Transverse colon (tissue), 4 donors: Measurements from ENCODE around the gene PKIB. TPM values are rescaled to one million over a fixed set of nuclear protein-coding genes. Genes with fewer than 3 reads are reported as not detected.

Experiments
- DNase-seq: peaks from one replicate; pipeline ENCODE4 v3.0.0-alpha.2; 2019
- H3K27ac ChIP-seq, 4 donors: fragments of 200-600 bp; sonication (generic); 2 replicates each; pipeline ENCODE4 v1.5.1; 2016 to 2018; ENCODE audit warnings: inconsistent platforms in 4 of 4
- H3K27me3 ChIP-seq: fragments of 200-600 bp; sonication (generic); 2 replicates; pipeline ENCODE4 v1.5.1; 2017; ENCODE audit warnings: inconsistent platforms
- H3K36me3 ChIP-seq, 4 donors: fragments of 200-600 bp; sonication (generic); 2 replicates each; pipeline ENCODE4 v1.5.1; 2017 to 2019; ENCODE audit warnings: inconsistent platforms in 4 of 4
- H3K4me1 ChIP-seq, 4 donors: fragments of 200-600 bp; sonication (generic); 2 replicates each; pipeline ENCODE4 v1.5.1; 2017 to 2020; ENCODE audit warnings: inconsistent platforms in 4 of 4
- H3K4me3 ChIP-seq, 4 donors: fragments of 200-600 bp; sonication (generic); 1 replicate in 1 of 4; 2 replicates in 3 of 4; pipeline versions ENCODE4 v1.5.1 to v1.6.1; 2017 to 2019; ENCODE audit warnings: inconsistent platforms in 4 of 4
- H3K9me3 ChIP-seq, 2 donors: fragments of 200-600 bp; sonication (generic); 2 replicates each; pipeline ENCODE4 v1.5.1; 2017 to 2019; ENCODE audit warnings: inconsistent platforms in 2 of 2
- CTCF ChIP-seq, 5 experiments: fragments of 200-600 bp in 3 of 5; fragments of 450-650 bp in 2 of 5; sonication (generic) in 3 of 5; IDR thresholded peaks; 1 replicate in 2 of 5; 2 replicates in 3 of 5; pipeline ENCODE4 v1.5.1; 2016 to 2017; ENCODE audit warnings: antibody characterized with exemption in 5 of 5, inconsistent platforms in 3 of 5, mild to moderate bottlenecking in 2 of 5, moderate library complexity in 1 of 5
- EP300 ChIP-seq: sonication (generic); formaldehyde crosslinking; IDR thresholded peaks from one replicate; pipeline ENCODE4 v1.6.1; 2017; ENCODE audit warnings: antibody characterized with exemption, low read depth
- POLR2A ChIP-seq: fragments of 450-650 bp; IDR thresholded peaks from one replicate; pipeline ENCODE4 v1.6.1; 2016; ENCODE audit warnings: antibody characterized with exemption, mild to moderate bottlenecking, moderate library complexity
- POLR2AphosphoS5 ChIP-seq, 3 donors: sonication (generic); formaldehyde crosslinking; IDR thresholded peaks; one replicate each; pipeline ENCODE4 v1.6.1; 2016; ENCODE audit warnings: antibody characterized with exemption in 3 of 3
- WGBS, 2 donors: methylation state at CpG; one replicate each; pipeline ENCODE4 v1.1.5; 2018; ENCODE audit warnings: low coverage in 1 of 2; 5-methylcytosine and 5-hydroxymethylcytosine counted together
- in situ Hi-C, 4 donors: fragments of 200-750 bp; cut with MboI; loops; one replicate each; pipeline versions ENCODE4 v1.15.0 to v1.15.1; 2017; ENCODE audit warnings: low sequenced_read_pairs in 3 of 4, low pct_ligation_motif_present in 1 of 4, low pct_unique_long_range_greater_than_20kb in 1 of 4
- intact Hi-C: fragments of 100-400 bp; cut with DNase I; formaldehyde crosslinking; loops from one replicate; pipeline ENCODE4 v1.15.1; 2023; ENCODE audit warnings: low total_unique reads
- total RNA-seq, 4 donors: library from RNA; depleted of rRNA; stranded (reverse); fragments of >200 nt; gene quantifications; one replicate each; pipeline ENCODE4 v1.1.0, GENCODE V29; 2016

Gene PKIB
- total RNA-seq, 4 donors from 2014 or later: 45.2 to 163 (median 96.1) TPM

- H3K4me3 ChIP-seq: no peak overlapping the region
- H3K36me3 ChIP-seq: no peaks in the 10 kb centered on the region
- H3K4me1 ChIP-seq: peaks cover 0 to 27% (median 6%) of the 10 kb centered on the region in 4 donors
- in situ Hi-C loops (no loop called here), intact Hi-C loops (no loop called here)
- peaks cover 2 to 5% of the 10 kb centered on the region in 2 donors for H3K9me3 ChIP-seq
- H3K27ac ChIP-seq: no peak overlapping the region
- no peaks in the 10 kb centered on the region for H3K27me3 ChIP-seq
- 74 to 75% methylated on average over 1 of the region's 1 CpG for WGBS, 2 donors
- no peak for DNase-seq
- TF ChIP-seq POLR2AphosphoS5 (IDR thresholded peaks at IDR 0.05) (no peak), CTCF (IDR thresholded peaks at IDR 0.05) (no peak), EP300 (no peak), POLR2A (no peak)
Measured at GRCh38 chr6:122567034-122567433, 43.2 kb upstream of the PKIB start.

GRCh38 chr6:122568350-122568749 is 41.9 kb upstream of the PKIB start:
- intact Hi-C loops: no loop called here
- no peaks in the 10 kb centered on the region for H3K36me3 ChIP-seq
- H3K9me3 ChIP-seq: no peaks in the 10 kb centered on the region
- H3K4me1 ChIP-seq: peaks cover 0 to 27% (median 6%) of the 10 kb centered on the region in 4 donors
- peak overlapping the region; percentile 69 to 85 (median 82) for H3K27ac ChIP-seq
- in situ Hi-C loops: no loop called here
- peak; percentile 23 for DNase-seq
- TF ChIP-seq CTCF (IDR thresholded peaks at IDR 0.05): no peak
- TF ChIP-seq EP300: no peak
- TF ChIP-seq POLR2A: no peak
- TF ChIP-seq POLR2AphosphoS5 (IDR thresholded peaks at IDR 0.05): no peak
- no peaks in the 10 kb centered on the region for H3K27me3 ChIP-seq
- no peak overlapping the region for H3K4me3 ChIP-seq

GRCh38 chr6:122568797-122569221 is 41.4 kb upstream of the PKIB start:
- no peaks in the 10 kb centered on the region for H3K27me3 ChIP-seq
- H3K27ac ChIP-seq: peak overlapping the region; percentile 69 to 85 (median 82)
- DNase-seq: peak; percentile 70
- WGBS, 2 donors: 50% methylated on average over 3 of the region's 3 CpGs; no CpG with 5 or more reads in 1 of the 2 donors
- TF ChIP-seq POLR2A: no peak
- TF ChIP-seq POLR2AphosphoS5 (IDR thresholded peaks at IDR 0.05): no peak
- peak; percentile 3 for TF ChIP-seq EP300
- no peaks in the 10 kb centered on the region for H3K36me3 ChIP-seq
- peaks cover 0 to 27% (median 6%) of the 10 kb centered on the region in 4 donors for H3K4me1 ChIP-seq
- H3K9me3 ChIP-seq: no peaks in the 10 kb centered on the region
- intact Hi-C loops (no loop called here), in situ Hi-C loops (no loop called here)
- no peak overlapping the region for H3K4me3 ChIP-seq

- TF ChIP-seq POLR2AphosphoS5 (IDR thresholded peaks at IDR 0.05): no peak
- TF ChIP-seq CTCF (IDR thresholded peaks at IDR 0.05): no peak
- TF ChIP-seq POLR2A: no peak
- TF ChIP-seq EP300: no peak
- WGBS, 2 donors: 75% methylated on average over 2 to 6 of the region's 6 CpGs
Measured at GRCh38 chr6:122569230-122569771, 40.9 kb upstream of the PKIB start.

GRCh38 chr6:122571888-122572287 is 38.3 kb upstream of the PKIB start:
- H3K27me3 ChIP-seq: no peaks in the 10 kb centered on the region
- H3K9me3 ChIP-seq: no peaks in the 10 kb centered on the region
- no peaks in the 10 kb centered on the region for H3K36me3 ChIP-seq
- no peak for DNase-seq
- 54 to 70% methylated on average over 2 of the region's 2 CpGs for WGBS, 2 donors
- H3K27ac ChIP-seq: no peak overlapping the region
- no peak overlapping the region for H3K4me3 ChIP-seq
- TF ChIP-seq CTCF (IDR thresholded peaks at IDR 0.05): no peak
- TF ChIP-seq EP300: no peak
- no peak for TF ChIP-seq POLR2A
- no peak for TF ChIP-seq POLR2AphosphoS5 (IDR thresholded peaks at IDR 0.05)
- in situ Hi-C loops (no loop called here), intact Hi-C loops (no loop called here)
- peaks cover 0 to 27% (median 7%) of the 10 kb centered on the region in 4 donors for H3K4me1 ChIP-seq

More at GRCh38 chr6:122569230-122569771, 40.9 kb upstream of the PKIB start:
- DNase-seq: no peak
- Histone ChIP-seq H3K4me1 (peaks cover 0 to 27% (median 6%) of the 10 kb centered on the region in 4 donors), H3K4me3 (no peak overlapping the region), H3K27ac (peak overlapping the region; percentile 69 to 85 (median 82)), H3K9me3 (no peaks in the 10 kb centered on the region), H3K36me3 (no peaks in the 10 kb centered on the region), H3K27me3 (no peaks in the 10 kb centered on the region)
- in situ Hi-C loops: no loop called here
- intact Hi-C loops: no loop called here
